SK-MEL-5 (cell line): ENCODE results near the gene PHF21B. TPM values are rescaled to one million over a fixed set of nuclear protein-coding genes. Genes with fewer than 3 reads are reported as not detected.
A peak's percentile ranks its signal among the peaks of the same experiment; 100 is the strongest.
"Not testable (repeated sequence)": the region's sequence is repeated elsewhere in the genome, so short reads cannot be mapped to it uniquely, and the experiment has no call there.

Experiments
- DNase-seq: peaks from one replicate; pipeline ENCODE4 v3.0.0-alpha.2; 2016; ENCODE audit warnings: low read depth, low spot score
- in situ Hi-C: cut with HindIII; loops from 2 replicates; pipeline ENCODE4 v1.10.0; 2016; ENCODE audit warnings: low sequenced_read_pairs, high pct_unique_total_duplicates, low pct_unique_long_range_greater_than_20kb
- total RNA-seq: library from RNA; depleted of rRNA; stranded (reverse); fragments of >200 nt; shearing (Covaris generic); gene quantifications from 2 replicates; pipeline ENCODE4 v1.2.3, GENCODE V29; 2014

The PHF21B gene
- total RNA-seq, 1 experiment from 2014 or later, result 4.2 TPM

GRCh38 chr22:44973829-44974228 lies 36.0 kb downstream of the PHF21B start:
- DNase-seq, result no peak
- in situ Hi-C loops, result no loop called here

- in situ Hi-C loops, result no loop called here
- no peak for DNase-seq
These were observed 37.3 kb downstream of the PHF21B start for GRCh38 chr22:44972363-44973083.

GRCh38 chr22:44971651-44972362 lies 38.0 kb downstream of the PHF21B start:
- in situ Hi-C loops, result no loop called here
- DNase-seq, result no peak

- no peak for DNase-seq
- in situ Hi-C loops, result no loop called here
These were observed 39.5 kb downstream of the PHF21B start for GRCh38 chr22:44970291-44970690.

GRCh38 chr22:44969817-44970216 lies 40.0 kb downstream of the PHF21B start:
- DNase-seq, result no peak
- in situ Hi-C loops, result no loop called here

- in situ Hi-C loops, result no loop called here
- DNase-seq, result peak; percentile 44
These were observed 41.1 kb downstream of the PHF21B start for GRCh38 chr22:44968736-44969135.

- no peak for DNase-seq
These were observed 44.6 kb downstream of the PHF21B start for GRCh38 chr22:44965171-44965570.

GRCh38 chr22:44964722-44965078 lies 45.1 kb downstream of the PHF21B start:
- in situ Hi-C loops, result no loop called here
- DNase-seq, result no peak

More at GRCh38 chr22:44965171-44965570, 44.6 kb downstream of the PHF21B start:
- in situ Hi-C loops, result no loop called here

- in situ Hi-C loops, result no loop called here
- DNase-seq, result no peak
These were observed 45.7 kb downstream of the PHF21B start for GRCh38 chr22:44963832-44964721.

- in situ Hi-C loops, result no loop called here
- no peak for DNase-seq
These were observed 46.9 kb downstream of the PHF21B start for GRCh38 chr22:44962741-44963454.

GRCh38 chr22:44961682-44962081 lies 48.1 kb downstream of the PHF21B start:
- in situ Hi-C loops, result not testable (repeated sequence)

GRCh38 chr22:44956840-44957767 lies 52.7 kb downstream of the PHF21B start:
- in situ Hi-C loops, result no loop called here

More at GRCh38 chr22:44961682-44962081, 48.1 kb downstream of the PHF21B start:
- DNase-seq, result not testable (repeated sequence)

GRCh38 chr22:44955102-44955501 lies 54.7 kb downstream of the PHF21B start:
- DNase-seq, result no peak
- in situ Hi-C loops, result no loop called here

More at GRCh38 chr22:44956840-44957767, 52.7 kb downstream of the PHF21B start:
- DNase-seq, result no peak

- DNase-seq, result no peak
- in situ Hi-C loops, result no loop called here
These were observed 55.7 kb downstream of the PHF21B start for GRCh38 chr22:44954149-44954548.

- in situ Hi-C loops, result no loop called here
- DNase-seq, result no peak
These were observed 56.7 kb downstream of the PHF21B start for GRCh38 chr22:44952863-44953746.

GRCh38 chr22:44951510-44951816 lies 58.3 kb downstream of the PHF21B start:
- in situ Hi-C loops, result no loop called here
- no peak for DNase-seq
